ENCODE data around the gene COPB2.

- TF ChIP-seq CTCF (IDR thresholded peaks at IDR 0.05; ENCODE audit: control extremely low read depth in 1 of 3, insufficient read depth in 1 of 3, low read depth in 1 of 3, low read length in 3 of 3) (no peak), POLR2AphosphoS5 (IDR thresholded peaks at IDR 0.05; ENCODE audit: low read depth, low read length) (no peak)
Observed at GRCh38 chr3:139354661-139355060, 34.8 kb downstream of the COPB2 start.

All from H1 (cell line).